GM18520 (cell line): ENCODE measurements around the gene PCNX2.
A peak's percentile ranks its signal among the peaks of the same experiment; 100 is the strongest.

Source experiments
- ATAC-seq: cut with Tn5 transposase; IDR thresholded peaks from one replicate; pipeline ENCODE4 v1.9.1; 2021; ENCODE audit not compliant: unreplicated experiment

Gene PCNX2, protein sequence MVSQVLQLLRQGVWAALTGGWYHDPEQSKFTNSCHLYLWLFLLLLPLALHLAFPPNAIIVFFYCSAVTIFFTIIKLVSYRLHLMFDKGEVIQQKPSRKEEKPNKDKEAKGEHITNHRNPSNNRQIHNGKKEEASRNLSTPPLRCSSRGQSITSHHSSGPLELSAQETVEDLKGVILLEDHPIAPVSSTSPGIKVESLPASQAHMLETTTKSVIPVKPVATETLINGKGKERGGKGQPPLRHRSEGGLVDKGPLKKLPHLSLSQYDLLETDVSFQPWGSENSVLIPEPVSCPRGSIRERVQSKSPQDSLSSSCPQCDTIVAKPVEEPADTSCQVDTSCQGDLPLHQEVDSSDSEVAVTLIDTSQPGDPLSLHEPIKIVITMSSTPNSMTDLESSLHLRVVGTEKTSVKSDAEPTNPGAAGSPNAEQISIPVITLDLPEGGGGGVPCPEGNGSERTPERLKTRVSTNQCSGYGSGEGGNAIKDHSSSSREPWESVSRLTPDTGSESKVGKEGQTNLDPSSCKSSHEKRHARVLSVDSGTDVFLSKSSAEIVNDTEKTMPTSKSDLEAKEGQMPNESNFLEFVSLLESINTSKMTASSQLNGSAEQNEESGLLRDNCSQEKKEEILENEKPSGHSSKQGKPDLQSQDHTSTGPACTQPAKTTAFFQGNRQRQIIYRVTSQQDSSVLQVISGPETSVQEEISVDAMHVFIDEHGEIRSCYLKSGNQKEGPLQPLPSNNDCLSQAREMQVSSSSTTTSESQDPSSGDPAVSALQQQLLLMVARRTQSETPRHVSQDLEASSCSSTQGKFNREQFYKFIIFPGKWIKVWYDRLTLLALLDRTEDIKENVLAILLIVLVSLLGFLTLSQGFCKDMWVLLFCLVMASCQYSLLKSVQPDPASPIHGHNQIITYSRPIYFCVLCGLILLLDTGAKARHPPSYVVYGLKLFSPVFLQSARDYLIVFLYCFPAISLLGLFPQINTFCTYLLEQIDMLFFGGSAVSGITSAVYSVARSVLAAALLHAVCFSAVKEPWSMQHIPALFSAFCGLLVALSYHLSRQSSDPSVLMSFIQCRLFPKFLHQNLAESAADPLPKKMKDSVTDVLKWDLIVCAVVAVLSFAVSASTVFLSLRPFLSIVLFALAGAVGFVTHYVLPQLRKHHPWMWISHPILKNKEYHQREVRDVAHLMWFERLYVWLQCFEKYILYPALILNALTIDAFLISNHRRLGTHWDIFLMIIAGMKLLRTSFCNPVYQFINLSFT (N-terminal part only)

DNA sequence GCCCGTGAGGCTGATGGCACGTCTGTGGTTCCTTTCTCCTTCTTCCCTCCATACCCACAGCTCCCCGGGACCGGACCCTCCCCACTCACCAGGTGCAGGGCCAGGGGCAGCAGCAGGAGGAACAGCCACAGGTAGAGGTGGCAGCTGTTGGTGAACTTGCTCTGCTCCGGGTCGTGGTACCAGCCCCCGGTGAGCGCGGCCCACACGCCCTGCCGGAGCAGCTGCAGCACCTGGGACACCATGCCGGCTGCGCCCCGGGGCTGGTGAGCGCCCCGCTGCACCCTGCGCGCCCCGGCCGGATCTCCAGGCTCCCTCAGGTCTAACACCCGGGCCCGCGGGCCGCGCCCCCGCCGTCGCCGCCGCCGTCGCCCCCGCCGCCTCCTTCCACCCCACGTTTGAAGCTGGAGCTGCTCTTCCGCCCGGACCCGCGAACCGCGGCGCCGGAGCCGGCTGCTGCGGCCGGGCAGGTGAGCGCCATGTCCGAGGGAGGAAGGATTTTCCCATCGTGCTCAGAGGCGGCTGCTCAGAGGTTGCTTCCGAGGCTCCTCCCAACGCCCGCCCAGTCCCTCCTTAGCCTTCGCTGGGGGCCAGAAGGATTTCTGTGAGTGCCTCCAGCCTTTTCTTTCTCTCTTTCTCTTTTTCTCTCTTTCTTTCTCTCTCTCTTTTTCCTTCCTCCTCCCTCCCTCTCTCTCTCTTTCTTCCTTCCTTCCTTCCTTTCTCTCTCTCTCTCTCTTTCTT is at the start of gene PCNX2:
Gene PCNX2 (minus strand): TSS at position 489 of the 738 bp plus-strand sequence. CDS start 247 bp downstream, at position 242.
- peak; percentile 53 for ATAC-seq

DNA sequence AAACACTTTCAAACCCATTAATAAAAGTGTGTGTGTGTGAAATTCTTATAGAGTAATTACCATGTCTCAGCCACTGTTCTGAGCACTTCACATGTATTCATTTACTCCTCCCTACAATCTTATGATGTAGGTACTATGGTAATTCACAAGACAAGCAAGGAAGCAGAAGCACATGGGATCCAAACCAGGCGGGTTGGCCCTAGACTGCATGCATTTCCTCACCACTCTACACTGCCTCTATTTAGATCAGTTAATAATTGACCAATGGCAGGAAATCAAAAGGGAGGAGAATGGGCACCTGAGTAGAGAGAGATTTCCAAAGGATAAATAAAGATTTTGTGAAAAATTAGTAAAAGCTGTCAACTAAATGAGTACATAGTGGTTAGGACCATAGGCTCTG is 47.7 kb upstream of the PCNX2 start:
- no peak for ATAC-seq

DNA sequence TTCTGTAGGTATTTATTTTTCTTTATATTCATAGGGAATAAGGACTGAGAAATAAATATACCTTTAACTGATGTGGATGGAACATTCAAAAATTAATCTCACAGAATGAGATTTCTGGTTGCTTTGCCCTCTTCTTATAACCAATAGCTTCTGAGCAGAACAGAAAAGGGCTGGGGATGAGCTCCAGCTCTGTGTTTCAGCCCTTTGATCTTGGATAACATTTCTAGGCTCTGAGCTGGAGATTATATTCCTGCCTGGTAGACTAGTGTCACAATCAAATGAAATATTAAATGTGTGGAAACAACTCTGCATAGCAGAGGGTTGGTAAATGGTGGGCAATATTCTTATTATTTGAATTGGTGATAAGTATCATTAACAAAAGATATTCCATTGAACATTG is 46.6 kb upstream of the PCNX2 start:
- no peak for ATAC-seq

DNA sequence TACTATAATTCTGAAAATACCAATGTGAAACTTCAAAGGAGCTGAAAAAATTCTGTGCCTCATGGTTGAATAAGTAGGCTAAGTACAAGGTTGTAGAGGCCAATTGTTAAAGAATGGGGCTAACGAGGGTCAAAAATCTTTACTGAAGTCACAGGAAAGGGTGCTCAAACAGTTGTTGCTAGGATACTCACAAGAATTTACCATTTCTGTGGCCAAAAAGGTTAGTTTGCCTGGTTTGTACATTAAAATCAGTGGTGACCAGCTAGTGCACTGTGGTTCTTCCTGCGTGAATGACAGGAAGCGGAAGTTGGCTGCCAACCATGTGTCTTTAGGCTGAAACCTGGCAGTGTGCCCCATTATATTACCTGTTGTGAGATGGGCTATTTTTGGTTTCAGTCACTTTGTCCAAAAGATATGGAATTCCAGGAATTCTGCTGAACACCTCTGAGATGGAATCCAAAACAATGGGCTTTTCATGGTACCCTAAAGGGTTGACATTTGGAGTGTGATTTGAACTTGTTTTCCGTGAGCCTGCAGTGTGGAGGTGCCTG is 45.5 kb upstream of the PCNX2 start:
- ATAC-seq: no peak

DNA sequence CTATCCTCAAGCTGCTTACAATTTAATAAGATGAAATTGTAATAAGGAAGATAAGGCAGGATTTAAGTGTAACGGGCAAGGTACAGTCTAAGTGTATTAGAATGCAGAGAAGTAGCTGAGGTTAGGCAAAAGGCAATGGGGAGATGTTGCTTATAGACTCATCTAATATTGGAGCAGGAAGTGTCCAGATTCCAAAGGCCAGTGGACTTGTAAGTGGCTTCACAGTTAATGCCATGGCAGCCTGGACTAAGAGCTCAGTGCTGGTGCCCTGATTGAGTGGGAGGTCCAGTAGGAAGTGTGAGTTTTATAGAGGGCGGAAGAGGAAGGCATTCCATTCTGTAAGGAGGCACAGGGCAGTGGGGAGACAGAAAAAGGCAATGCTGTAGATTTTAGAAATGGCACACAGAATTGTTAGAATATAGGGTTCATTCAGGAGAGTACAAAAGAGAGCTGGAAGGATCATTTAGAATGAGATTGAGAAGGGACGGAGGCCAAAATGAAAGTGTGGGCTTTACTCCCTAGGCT is 44.6 kb upstream of the PCNX2 start:
- no peak for ATAC-seq

DNA sequence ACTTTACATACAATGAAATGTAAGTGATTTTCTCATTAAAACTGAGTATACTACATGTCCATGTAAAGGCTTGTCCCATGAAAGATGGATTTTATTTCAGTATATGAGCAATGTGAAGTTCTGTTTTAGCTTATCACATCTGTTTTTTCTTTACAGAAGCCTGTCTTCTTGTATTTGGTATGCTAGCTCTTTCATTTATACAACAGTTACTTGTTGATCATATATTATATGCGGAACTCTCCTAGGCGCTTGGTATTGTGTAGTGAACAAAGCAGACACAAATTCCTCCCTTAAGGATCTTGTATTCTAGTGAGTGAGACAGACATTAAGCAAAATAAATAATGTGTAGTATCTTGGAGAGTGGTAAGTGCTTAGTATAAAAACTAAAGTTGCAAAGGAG is 42.6 kb upstream of the PCNX2 start:
- no peak for ATAC-seq

DNA sequence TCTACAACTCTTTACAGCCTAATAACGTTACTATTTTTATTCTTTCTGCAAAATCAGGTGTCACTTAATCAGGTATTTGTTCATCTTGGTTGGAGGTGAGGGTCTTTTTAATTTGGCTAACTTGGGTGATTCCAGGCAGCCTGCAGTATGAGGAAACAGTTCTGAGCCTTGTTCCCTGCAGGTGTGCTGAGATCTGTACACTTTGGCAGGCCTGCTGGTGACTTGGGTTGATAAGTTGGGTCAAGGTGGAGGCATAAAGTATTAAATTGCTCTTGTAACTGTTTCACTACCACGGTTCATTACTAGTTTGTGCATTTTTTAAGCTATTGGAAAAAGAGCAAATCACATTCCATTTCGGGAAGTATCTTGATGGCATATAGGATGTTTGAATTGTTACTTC is 42.0 kb upstream of the PCNX2 start:
- ATAC-seq: no peak

DNA sequence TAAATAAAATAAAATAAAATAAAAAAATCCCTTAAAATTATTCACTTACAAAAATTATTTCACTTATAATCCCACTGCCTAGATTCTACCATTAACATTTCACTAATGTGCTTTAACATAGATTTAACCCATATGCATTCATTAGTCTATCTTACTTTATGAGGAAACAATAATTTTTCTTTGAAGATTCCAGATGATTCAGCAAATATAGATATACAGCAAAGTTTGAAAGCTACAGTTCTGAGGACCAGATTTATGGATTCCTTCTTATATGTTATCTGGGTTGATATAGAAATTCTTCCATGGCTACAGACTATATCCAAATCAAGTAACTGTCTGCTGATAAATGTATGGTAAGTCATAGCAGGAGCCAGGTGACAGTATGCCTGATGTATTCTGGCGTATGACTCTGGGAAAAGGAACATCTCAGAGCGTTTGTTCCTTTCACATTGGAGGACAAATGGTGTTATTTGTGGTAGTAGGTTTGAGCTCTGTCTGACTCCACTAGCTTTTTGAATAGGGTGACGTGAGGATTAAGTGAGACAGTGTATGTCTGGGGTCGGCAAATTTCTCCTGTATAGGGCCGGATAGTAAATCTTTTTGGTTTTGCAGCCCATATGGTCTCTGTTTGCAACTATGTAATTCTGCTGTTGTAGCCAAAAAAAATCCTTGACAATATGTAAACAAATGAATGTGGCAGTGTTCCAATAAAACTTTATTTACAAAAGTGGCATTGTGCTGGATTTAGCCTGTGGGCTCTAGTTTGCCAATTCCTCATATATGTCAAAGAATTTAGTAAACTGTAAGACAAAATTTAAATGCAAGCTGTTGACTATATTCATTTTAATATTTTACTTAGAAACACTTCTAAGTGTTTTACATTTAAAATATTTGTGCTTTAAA is 41.3 kb upstream of the PCNX2 start:
- ATAC-seq: no peak

DNA sequence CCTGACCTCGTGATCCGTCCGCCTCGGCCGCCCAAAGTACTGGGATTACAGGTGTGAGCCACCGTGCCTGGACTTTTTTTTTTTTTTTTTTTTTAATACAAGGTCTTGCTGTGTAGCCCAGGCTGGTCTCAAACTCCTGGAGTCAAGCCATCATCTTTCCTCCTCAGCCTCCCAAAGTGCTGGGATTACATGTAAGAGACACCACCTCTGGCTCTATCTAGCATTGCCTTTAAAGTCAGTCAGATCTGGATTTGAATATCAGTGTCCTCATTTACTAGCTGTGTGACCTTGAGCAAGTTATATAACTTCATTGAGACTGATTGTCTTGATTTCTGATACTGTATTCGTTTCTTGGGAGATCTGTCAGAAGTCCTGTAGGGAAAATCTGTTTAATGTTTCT is 38.6 kb upstream of the PCNX2 start:
- ATAC-seq: no peak

DNA sequence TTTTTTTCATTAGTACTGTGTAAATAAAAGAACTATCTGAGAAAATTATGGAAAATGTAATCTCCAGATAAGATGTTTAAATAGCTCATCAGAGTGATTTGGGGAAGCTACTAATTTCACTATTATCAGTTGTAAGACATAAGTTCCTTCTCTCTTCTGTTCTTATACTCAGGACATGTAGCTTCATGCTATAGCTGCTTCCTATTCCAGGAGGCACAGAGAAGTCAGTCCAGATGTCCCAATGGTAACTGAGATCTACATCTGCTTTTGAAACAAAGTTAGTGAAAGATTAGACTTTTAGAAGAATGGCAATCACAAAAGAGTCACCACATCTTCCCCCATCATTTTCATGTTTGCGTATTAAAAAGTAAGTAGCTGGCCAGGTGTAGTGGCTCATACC is 37.6 kb upstream of the PCNX2 start:
- no peak for ATAC-seq

DNA sequence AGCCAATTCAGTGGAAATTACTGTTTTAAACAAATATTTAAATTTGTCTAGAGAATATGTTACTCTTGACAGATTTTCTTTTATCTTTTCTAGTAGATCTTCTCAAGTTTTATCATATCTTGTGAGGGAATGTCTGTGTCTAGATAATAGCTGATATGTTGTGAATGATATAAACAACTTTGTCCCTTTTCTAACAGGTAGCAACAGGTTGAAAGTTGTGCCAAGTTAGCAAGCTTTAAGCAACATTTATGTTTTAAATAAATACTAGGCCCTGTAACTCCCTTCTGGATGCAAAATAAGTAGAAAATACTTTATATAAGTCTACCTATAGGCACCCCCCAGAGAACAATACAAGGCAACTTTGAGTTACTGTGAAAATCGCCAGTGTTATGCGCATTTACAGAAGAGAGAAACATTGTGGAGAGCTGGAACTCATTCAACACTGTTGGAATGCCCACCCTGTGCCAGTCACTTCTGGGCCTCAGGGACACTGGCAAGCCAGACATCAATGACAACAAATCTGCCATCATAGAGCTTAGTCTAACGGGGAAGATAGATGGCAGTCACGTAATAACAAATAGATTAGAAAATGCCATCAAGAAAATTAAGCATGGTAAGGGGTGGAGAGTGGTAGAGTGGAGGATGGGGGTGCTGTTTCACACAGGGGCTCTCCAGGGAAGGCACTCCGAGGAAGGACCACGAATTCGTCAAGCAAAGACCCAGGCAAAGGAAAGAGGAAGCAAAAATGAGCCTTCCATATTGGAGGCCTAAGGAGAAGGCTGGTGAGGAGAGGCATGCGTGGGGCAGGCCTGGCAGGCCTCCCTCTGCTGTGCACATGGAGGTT is 36.4 kb upstream of the PCNX2 start:
- ATAC-seq: no peak

DNA sequence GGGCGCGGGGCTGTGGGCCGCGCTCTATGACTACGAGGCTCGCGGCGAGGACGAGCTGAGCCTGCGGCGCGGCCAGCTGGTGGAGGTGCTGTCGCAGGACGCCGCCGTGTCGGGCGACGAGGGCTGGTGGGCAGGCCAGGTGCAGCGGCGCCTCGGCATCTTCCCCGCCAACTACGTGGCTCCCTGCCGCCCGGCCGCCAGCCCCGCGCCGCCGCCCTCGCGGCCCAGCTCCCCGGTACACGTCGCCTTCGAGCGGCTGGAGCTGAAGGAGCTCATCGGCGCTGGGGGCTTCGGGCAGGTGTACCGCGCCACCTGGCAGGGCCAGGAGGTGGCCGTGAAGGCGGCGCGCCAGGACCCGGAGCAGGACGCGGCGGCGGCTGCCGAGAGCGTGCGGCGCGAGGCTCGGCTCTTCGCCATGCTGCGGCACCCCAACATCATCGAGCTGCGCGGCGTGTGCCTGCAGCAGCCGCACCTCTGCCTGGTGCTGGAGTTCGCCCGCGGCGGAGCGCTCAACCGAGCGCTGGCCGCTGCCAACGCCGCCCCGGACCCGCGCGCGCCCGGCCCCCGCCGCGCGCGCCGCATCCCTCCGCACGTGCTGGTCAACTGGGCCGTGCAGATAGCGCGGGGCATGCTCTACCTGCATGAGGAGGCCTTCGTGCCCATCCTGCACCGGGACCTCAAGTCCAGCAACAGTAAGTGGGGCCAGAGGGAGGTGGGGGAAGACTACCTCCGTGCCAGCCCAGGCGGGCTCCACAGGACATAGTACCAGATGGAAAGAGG is 32.8 kb upstream of the PCNX2 start:
- peak; percentile 5 for ATAC-seq

DNA sequence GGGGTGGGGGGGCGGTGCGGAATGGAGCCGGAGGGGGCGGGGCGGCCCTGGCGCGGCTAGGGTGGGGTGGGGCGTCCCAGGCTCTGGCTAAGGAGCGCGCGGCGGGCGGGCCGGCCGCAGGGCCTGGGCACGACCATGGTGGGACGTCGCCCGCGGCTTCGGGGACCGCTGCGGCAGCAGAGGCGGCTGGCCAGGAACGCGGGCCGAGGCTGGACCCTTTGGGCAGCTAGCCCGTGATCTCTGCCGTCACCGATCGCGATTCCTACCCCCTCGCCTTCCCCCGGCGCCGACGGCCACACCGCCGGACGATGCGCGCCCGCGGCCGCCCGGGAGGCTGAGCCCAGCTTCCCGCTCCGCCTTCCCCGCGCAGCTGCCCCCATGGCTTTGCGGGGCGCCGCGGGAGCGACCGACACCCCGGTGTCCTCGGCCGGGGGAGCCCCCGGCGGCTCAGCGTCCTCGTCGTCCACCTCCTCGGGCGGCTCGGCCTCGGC is 32.2 kb upstream of the PCNX2 start, which contains the start of gene MAP3K21:
Gene MAP3K21 (plus strand): TSS at position 74 of the 491 bp plus-strand sequence. CDS start 305 bp downstream, at position 379.
- peak; percentile 20 for ATAC-seq

DNA sequence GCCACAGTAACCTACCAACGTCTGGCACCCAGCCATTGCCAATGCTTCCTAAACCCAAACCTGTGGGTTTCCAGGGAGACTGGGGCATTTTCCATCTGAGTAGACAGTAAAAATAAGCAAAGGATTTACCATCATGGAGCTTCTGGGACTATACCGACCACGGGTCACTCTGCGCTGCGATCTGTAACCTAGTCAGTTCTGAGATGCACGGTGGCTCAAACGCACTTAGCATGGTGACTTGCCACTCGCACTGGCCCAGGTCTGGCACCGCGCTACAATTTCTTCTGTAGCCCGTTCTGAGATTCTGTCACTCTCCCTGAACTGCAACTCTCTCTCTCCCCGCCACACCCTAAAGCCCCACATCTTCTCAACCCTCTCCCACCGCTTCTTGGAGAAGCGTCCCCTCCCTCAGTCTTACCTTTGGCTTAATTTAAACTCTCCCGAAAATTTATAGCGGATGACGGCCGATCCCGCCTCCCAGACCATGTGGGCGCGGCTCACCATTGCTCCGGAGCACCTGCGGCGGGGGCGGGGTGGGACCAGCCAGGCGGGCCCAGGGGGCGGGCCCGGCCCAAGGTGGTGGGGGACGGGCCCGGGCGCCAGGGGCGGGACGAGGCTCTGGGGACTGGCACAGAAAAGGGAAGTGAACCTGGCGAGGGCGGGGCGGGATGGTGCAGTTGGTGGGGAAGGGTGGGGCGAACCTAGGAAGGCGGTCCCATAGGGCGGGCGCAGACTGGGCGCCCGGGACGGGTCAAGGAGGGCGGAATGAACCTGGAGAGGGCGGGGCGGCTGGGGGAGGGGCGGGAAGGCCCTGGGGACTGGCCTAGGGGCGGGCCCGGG is 31.5 kb upstream of the PCNX2 start:
- ATAC-seq: peak; percentile 74

DNA sequence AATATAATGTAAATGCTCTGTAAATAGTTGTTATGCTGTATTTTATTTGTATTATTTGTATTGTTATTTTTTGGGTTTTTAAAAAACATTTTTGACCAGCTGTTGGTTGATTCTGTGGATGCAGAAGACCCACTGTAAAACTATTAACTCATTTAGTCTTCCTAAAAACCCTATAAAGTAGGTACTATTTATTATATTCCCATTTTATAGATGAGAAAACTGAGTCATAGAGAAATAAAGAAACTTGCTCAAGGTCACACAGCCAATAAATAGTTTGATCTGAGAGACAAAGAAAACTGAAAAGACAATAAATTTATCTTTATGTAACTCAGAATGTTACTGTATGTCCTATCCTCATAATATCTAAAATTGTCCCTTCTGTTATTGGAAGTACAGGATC is 30.8 kb upstream of the PCNX2 start:
- ATAC-seq: no peak

DNA sequence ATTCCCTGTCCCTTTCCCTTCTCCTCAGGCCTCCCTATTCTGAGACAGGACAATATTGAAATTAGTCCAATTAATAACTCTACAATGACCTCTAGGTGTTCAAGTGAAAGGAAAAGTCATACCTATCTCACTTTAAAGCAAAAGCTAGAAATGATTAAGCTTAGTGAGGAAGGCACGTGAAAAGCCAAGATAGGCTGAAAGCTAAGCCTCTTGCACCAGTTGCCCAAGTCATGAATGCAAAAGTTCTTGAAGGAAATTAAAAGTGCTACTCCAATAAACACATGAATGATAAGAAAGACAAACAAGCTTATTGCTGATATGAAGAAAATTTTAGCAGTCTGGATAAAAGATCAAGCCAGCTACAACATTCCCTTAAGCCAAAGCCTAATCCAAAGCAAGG is 28.2 kb upstream of the PCNX2 start:
- ATAC-seq: no peak
